Ureter (tissue), 1 donor: Measurements from ENCODE around the gene KCNE2. TPM values are rescaled to one million over a fixed set of nuclear protein-coding genes. Genes with fewer than 3 reads are reported as not detected.

ENCODE experiments used
- DNase-seq: peaks from one replicate; pipeline ENCODE4 v3.0.0-alpha.2; 2020; ENCODE audit warnings: low spot score
- total RNA-seq: library from RNA; stranded (reverse); gene quantifications from one replicate; pipeline ENCODE4 v1.2.4, GENCODE V29; 2023
- donor health status: DM: yes; HTN: yes; CAD: no.

Gene KCNE2, protein sequence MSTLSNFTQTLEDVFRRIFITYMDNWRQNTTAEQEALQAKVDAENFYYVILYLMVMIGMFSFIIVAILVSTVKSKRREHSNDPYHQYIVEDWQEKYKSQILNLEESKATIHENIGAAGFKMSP
- not detected for total RNA-seq

DNA sequence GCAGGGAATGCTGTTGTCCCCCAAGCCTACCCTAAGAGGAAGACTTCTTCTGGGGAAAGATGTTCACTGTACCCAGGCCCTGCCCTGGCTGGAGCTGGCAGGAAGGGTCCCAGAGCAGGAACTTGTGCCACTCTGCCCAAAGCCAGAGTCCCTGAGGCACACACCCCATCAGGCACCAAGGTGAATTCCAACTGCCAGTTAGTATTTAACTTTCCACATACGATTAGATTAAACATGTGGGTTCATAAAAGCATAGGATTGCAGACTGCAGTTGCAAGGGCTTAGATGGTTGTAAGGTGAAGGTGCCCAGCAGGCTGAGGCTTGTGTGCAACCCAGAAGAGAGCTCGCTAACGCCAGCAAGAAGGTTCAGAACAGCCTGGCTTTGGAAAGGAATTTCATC is at the start of gene KCNE2:
TSS of gene KCNE2 (plus strand) at position 274 of the 400 bp plus-strand sequence. CDS start 6,473 bp downstream, outside the sequence.
- no peak for DNase-seq

DNA sequence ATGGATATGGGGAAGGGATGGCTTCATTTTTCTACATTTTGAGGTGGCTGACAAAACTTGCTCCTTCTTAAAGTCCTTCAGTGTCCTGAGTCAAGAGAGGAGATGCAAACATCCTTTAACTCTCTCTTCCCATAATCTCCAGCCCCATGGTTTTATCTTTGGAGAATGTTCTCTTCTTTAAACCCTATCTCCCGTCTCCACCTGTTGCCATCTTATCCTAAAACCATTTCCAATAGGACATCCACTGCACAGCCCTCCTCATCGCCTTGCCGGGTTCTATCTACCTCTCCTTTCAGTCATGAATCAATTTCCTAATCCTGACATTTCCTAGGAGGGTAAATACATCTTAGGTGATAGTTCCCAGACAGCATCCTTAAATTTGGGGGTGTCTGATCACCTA is 44.2 kb upstream of the KCNE2 start:
- DNase-seq, result no peak

DNA sequence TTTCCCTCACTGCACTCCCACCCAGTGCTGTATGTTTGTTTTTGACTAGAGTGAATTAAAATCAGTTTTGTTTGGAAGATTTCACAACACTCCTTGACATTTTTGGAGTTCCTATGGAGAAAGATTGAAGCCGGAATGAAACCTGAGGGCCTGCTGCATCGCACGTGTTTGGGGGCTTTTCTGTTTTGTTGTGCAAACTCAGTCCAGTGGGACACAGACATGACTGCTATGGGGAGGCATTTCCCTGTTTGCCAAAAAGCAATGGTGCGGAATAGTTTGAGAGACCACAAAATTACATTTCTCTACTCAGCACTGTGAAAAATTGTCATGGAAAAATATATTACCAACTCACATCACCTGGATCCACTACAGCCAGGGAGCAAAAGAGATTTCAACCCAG is 43.8 kb upstream of the KCNE2 start:
- no peak for DNase-seq

DNA sequence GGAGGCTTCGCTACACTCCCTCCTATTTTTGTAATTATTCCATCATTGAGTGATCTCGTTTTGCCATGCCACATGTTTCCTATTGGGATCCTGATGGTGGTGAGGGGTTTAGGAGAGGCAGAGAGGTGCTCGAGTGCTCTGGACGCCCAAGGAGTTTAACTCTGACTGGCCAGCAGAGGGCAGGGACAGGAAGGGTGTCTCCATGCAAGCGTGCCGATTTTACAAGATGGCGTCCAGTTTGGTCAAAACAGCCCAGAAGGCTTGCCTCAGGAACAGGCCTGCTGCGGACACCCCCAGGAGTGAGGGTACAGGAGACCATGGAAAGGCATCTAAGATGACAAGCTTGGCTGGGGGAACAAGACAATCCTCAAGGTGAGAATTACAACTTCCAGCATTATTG is 33.8 kb upstream of the KCNE2 start:
- no peak for DNase-seq

DNA sequence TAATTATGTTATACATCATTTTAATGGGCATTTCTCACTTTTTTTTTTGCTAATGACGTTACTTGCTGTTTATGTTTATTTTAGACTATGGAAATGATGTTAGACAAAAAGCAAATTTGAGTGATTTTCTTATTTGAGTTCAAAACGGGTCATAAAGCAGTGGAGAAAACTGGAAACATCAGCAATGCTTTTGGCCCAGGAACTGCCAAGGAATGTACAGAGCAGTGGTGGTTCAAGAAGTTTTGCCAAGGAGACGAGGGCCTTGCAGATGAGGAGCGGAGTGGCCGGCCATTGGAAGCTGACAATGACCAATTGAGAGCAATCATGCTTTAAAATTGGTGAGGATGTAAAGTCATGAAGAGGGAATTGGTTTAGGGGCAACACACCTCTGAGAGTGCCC is 32.1 kb upstream of the KCNE2 start:
- no peak for DNase-seq

DNA sequence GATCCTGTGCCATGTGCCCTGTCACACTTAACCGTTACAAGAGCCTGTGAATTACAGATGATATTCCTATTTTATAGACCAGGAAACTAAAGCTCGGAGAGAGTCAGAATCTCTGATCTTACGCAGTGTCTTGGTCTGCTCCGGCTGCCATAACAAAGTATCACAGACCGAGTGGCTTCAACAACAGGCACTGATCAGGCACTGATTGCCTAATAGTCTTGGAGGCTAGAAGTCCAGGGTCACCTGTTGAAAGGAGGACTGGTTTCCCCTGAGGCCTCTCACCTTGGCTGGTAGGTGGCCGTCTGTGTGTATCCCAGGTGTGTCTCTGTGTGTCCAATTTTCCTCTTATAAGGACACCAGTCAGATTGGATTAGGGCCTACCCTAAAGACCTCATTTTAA is 31.5 kb upstream of the KCNE2 start:
- no peak for DNase-seq

DNA sequence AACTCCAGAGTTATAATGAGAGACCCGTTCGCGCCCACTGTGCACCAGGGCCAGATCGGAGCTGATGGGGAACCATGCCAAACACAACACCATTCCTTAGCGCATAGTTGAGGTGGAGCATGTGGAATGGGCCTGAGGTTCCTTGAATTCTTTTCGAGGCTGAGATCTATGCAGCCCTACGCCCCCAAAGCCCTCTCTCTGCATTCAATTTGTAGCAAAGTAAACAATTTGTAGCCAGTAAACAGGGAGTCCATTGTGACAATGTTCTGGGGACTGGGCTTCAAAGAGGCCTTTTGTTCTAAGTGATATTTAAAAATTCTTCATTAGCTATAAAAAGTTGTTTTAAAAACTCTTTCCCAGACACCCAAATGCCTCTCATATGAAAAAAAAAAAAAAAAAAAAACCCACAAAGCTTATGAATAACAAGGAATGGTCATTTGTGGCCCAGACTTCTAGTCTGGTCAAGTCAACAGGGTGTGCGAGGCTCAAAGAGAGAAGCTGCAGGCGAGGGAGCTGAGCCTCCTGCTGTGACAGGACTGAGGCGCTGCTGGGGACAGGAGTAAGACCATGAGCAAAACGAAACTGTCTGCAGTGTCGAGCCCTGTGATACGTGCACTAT is 30.6 kb upstream of the KCNE2 start:
- no peak for DNase-seq

DNA sequence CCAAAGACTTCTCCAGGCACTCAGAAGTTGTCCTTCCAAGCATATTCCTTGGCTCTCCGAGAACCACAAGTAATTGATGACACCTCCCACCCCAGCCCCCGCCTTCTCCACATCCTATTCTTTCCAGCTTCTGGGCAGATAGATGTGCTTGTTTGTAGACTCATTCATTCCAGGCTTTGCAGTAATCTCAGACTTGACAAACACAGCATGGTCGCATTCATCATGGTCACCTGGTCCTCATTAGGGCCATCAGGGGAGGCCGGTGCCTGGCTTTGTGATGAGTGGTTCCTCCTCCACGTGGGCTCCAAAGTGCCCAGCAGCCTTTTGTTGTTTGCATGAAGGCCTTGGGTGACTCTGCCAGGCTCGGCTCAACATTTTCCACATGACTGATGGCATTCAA is 28.5 kb upstream of the KCNE2 start:
- peak; percentile 35 for DNase-seq

DNA sequence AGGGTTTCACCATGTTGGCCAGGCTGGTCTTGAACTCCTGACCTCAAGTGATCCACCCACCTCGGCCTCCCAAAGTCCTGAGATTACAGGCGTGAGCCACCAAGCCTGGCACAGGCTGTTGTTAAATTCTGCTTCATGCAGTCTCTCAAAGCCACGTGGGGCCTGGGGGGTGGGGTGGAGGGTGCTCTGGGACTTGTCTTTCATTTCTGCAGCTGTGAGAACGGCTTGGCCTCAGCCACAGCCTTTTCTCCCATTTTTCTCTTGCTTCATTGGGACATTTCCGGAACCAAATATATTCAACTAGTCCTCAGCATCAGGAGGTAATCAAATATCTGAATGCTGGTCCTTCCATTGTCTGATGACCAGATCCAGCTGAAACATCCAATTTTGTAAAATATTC is 27.6 kb upstream of the KCNE2 start:
- DNase-seq, result no peak

DNA sequence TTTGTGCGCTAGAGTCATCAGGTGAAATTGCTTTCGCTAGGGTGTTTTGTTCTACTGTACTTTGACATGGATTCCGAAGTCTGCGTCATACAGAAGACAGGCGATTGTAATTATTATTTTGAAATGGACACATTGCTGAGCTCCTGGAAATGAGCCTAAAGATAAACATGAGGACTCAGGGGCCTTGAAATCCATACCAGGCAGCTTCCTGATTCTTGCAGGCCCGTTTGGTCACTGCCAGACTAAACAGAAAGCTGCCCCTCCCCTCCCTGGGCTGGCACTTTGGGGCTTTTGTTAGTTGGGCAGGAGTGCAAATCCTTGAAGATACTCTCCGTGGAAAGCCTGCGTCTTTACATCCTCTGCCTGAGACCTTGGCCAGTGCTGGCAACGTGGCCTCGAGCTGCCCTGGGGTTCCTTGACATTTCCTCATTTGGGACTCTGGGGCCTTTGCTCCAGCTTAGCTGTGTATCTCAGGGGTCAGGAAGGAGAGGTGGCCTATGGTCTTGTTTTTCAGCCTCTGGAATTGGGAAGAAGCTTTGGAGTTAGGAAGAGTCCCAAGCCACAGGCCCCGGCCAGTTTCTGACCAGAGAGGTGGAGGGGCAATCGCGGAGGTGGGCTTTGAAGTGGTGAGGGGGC is 26.9 kb upstream of the KCNE2 start:
- DNase-seq, result peak; percentile 46

DNA sequence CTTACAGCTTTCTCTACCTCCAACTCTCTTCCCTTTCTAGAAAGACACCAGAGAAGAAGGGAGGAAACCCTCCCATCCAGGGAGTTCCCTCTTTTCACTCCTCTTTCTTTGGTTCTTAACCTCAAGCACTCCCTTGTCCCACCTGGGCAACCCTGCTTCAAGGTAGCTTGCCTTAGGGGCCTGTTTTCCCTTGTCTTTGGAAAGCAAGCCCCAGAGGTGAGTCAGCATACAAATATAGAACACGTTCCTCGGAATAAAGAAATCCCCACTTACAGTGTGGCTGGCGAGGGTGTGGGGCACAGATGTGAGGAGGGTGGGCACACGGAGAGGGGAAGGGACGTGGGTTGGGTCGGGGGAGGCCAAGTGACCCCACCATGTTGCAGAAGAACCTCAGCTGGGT is 26.1 kb upstream of the KCNE2 start:
- no peak for DNase-seq

DNA sequence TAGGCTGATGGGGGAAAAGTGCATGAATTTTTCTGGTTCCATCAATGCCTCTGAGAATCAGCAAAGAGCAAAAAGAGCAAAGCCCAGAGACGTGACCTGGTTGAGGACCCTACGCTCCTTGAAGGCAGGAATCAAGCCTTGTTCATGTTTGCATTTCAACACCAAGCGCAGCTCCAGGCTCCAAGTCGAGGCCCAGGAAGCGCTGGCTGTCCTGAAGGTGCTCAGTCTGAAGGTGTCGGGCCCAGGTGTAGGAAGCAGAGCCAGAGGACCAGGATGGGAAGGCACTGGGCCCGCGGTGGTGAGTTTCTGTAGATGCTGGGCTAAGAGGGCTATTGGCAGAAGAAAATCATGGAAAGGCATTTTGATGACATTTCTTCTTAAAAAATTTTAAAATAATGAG is 25.6 kb upstream of the KCNE2 start:
- DNase-seq, result no peak

DNA sequence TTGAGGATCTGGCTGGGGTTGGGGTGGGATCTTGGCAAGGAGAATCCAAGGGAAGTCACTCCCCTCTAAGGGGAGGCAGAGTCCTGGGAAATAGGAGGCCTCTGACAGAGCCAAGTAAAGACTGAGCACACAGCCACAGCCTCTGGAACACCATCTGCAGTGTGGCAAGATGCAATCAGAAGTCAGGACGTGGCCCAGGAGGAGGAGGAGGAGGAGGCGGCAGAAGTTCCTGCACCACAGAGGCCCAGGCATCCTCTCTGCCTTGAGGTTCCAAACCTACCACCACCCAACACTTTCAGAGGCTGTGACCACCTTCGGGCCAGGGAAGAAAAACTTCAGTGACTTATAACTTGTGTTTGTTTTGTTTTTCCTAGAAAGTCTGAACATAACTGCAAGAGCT is 23.7 kb upstream of the KCNE2 start:
- peak; percentile 18 for DNase-seq

DNA sequence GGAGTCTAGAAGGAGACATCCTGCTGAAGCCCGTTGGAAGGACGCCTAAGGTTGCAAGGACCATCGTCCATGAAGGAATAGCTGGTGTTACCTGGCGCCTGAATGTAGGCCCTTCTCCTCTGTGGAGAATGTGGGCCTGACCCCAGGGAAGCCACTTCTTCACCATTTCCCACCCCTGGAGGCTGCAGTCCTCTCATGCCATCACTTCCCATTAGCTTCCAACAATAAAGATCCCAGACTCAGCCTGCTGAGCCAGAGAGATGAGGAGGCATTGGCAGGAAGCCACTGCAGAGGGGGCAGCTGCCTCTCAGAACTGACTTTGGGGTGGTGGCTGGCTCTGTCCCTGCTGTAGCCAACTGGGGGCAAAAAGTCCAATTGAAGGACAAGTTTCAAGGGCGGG is 21.3 kb upstream of the KCNE2 start:
- no peak for DNase-seq

DNA sequence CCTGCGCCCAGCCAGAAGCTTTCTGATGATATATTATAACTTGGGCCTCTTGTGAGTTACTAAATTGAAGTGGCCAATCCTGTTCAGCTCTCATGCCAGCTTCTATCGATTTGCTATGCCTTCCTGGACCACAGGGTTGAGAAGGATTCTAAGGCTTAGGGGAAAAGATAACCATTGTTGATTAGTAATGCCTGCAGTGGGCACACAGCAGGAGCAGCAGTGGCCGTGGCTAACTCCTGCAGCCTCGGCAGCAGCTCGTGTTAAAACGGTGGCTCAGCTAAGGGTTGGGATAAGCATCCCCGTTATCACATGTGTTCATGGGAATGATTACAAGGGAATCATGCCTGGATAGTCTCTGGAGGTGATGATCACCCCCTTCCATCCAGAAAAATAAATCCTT is 20.5 kb upstream of the KCNE2 start:
- DNase-seq, result no peak

DNA sequence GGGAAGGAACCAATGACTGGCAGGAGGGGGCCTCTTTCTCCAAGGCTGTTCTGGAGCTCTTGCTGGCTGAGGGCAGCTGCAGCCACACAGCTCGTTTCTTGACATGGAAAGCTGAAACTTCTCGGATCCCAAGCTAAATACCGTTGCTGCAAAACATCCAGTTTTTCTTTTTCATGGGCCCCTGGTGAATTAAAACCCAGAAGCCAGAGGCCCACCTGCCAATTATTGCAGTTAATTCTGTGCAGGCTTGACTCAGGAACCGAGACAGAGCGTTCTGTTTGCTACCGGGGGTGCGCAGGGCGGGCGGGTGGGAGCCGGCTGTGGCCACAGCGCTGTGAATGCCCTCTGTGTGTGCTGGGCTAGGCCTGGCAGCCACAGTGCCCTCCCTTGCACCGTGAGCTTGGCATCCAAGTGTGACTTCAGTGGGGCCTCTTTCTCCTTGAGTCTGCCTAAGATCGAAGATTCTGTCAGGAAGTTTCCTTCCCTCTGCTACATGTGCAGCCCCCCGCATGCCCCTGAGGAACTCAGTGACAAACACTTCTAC is 19.9 kb upstream of the KCNE2 start:
- DNase-seq, result no peak

DNA sequence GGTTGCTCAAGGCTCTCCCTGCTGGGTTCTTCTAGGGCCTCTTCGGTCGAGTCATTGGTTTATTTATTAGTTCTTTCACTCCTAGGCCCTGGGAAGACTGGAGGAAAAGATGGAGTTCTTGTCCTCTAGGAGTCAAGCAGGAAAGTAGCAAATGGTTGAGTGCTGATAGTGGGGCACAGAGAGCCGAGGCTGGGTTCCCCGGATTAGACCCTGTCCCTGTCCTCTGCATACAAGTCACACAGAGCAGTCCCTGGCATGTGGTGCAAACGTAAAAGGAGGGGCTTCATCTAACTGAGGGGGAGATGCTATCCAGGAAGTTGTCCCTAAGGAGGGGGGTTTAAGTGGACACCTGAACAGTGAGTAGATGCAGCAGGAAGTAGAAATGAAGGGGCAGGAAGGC is 19.2 kb upstream of the KCNE2 start:
- no peak for DNase-seq

DNA sequence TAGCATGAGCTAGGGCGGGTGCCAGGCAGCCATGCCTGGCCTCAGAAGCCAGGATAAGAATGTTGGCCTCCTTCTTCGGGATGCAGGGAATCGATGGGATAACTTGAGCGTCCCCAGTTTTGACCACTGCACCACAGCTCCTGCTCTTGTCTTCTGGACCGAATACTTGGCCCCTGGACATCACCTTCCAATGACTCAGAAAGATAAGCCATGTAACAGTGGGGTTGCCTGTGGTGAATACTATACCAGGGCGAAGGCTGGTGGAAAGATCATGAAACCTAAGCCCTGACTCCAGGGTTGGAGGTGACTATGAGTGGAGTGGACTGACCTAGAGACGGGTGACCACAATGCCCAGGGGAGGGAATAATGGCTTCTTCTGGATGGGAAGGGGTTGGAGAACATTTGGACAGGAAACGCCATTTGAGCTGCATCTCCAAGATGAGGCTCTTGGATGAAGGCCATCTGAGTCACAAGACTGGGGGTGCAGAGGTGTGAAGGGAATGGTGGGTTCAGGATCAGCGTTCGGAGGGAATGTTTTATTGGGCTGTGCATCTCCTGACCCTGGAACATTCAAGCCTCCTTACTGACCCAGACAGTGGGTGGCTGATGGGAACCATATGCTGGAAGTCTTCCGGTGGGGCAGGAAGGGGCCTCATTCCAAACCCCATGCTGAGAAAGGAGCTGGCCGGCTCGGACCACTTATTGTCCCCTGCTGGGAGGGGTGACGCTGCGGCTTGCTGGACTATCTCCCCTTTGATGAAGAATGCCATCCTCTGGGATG is 18.5 kb upstream of the KCNE2 start:
- DNase-seq, result no peak

DNA sequence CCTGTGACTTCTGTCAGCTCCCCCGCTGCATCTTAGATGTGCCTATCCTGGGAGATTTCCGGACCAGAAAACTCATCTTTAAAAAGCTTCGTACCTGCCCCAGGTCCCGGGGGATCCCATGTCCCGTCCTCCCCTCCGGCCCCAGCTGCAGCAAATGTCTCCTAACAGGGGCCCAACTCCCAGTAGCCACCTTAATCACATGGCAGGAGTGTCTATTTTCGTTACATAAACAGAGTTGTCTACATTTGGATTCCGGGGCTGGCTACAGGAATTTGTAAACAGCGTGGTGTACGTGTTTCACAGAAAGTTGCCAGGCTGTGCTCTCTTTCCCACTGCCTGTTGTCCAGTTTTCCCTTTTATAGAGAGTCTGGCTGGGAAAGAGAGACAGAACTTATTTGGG is 17.9 kb upstream of the KCNE2 start:
- no peak for DNase-seq

DNA sequence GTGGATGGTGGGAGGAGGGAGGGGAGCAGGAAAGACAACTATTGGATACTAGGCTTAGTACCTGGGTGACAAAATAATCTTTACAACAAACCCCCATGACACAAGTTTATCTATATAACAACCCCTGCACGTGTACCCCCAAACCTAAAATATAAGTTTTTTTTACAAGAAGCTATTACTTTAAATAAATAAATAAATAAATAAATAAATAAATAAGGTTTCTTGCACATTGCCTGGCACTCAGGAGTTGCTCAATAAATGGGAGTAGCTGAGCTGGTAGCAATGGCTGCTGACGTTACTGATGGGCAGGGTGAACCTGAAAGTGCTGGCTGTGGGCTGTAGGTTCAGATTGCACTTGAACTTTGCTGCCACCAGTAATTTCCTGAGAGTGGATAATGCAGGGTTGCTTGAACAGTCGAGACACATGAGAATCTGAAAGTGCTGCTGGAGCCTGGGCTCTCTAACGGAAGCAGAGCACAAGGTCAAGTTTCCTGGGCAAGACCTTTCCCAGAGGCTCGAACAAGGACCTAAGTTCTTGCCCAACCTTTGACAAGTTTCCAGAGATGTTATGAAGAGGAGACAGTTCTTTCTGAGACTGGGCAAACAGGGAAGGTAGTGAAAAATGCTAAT is 14.8 kb upstream of the KCNE2 start:
- DNase-seq, result no peak

DNA sequence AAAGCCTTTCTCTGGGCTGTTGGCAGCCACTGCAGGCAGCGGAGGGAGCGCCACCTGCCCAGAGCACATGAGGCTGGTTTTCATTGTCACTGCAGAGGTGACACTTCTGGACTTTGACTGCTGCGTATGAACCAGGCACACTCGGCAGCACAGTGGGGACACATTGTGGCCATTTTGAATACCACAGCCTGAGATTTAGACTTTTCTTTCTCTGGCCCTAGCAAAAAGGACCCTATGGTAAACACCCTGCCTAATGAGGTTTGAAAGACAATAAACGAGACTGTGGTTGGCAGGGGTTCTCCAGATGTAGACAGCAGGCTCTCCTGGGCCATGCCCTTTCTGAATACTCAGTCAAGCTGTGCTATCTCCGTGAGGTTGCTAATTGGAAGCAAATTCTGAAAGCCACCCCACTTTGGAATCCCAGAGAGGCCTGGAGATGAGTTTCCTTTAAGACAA is 12.0 kb upstream of the KCNE2 start:
- peak; percentile 60 for DNase-seq

DNA sequence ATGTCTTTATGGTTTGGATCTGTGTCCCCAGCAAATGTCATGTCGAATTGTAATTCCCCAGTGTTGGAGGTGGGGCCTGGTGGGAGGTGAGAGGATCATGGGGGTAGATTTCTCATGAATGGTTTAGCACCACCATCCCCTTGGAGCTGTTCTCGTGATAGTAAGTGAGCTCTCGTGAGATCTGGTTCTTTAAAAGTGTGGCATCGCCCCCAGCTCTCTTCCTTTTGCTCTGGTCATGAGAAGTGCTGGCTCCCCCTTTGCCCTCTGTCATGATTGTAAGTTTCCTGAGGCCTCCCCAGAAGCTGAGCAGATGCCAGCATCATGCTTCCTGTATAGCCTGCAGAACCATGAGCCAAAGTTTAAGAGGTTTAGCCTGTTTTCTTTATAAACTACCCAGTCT is 11.2 kb upstream of the KCNE2 start:
- DNase-seq, result no peak
